Neuronal stem cell (in vitro differentiated cells): ENCODE data around the gene DNASE1L3.

Experiments
- DNase-seq: peaks from one replicate; pipeline ENCODE4 v3.0.0-alpha.2; 2013; ENCODE audit warnings: low spot score
- H2AFZ ChIP-seq: one replicate; pipeline ENCODE4 v1.6.1; 2013; ENCODE audit warnings: mild to moderate bottlenecking, low read length, inconsistent platforms
- H2AK5ac ChIP-seq: 2 replicates; pipeline ENCODE4 v1.6.1; 2013; ENCODE audit warnings: low read depth, mild to moderate bottlenecking, inconsistent platforms, low read length, moderate library complexity, mixed read lengths
- H2BK120ac ChIP-seq: 2 replicates; pipeline ENCODE4 v1.6.1; 2013; ENCODE audit warnings: low read depth, mild to moderate bottlenecking, inconsistent platforms, low read length, moderate library complexity, mixed read lengths
- H2BK12ac ChIP-seq: one replicate; pipeline ENCODE4 v1.6.1; 2013; ENCODE audit warnings: low read length, inconsistent platforms
- H2BK15ac ChIP-seq: 2 replicates; pipeline ENCODE4 v1.6.1; 2013; ENCODE audit warnings: mild to moderate bottlenecking, low read length, inconsistent platforms, mixed read lengths
- H2BK5ac ChIP-seq: one replicate; pipeline ENCODE4 v1.6.1; 2013; ENCODE audit warnings: inconsistent platforms, mild to moderate bottlenecking, low read length, moderate library complexity
- H3K14ac ChIP-seq: one replicate; pipeline ENCODE4 v1.6.1; 2013; ENCODE audit warnings: low read length, inconsistent platforms
- H3K18ac ChIP-seq: 2 replicates; pipeline ENCODE4 v1.6.1; 2013; ENCODE audit warnings: low read length, inconsistent platforms
- H3K23ac ChIP-seq: 2 replicates; pipeline ENCODE4 v1.6.1; 2013; ENCODE audit warnings: low read depth, mild to moderate bottlenecking, mixed read lengths, low read length, inconsistent platforms; ENCODE audit not compliant: poor library complexity
- H3K27ac ChIP-seq: replicated peaks from 3 replicates; pipeline ENCODE4 v1.5.1; 2013; ENCODE audit warnings: low read length, inconsistent platforms
- H3K27me3 ChIP-seq, 3 experiments: 2 replicates each; pipeline ENCODE4 v1.6.1; 2013; ENCODE audit warnings: low read length in 3 of 3, mild to moderate bottlenecking in 2 of 3, inconsistent platforms in 1 of 3, low read depth in 1 of 3, mixed read lengths in 1 of 3, moderate library complexity in 1 of 3; ENCODE audit not compliant: control insufficient read depth in 3 of 3, insufficient read depth in 3 of 3
- H3K36me3 ChIP-seq, 2 donors: replicated peaks in 1 of 2; 2 replicates each; pipeline ENCODE4 v1.6.1; 2013; ENCODE audit warnings: low read length in 2 of 2; ENCODE audit not compliant: control insufficient read depth in 2 of 2, insufficient read depth in 2 of 2
- H3K4ac ChIP-seq: 2 replicates; pipeline ENCODE4 v1.6.1; 2013; ENCODE audit warnings: inconsistent platforms, mild to moderate bottlenecking, low read length, moderate library complexity
- H3K4me1 ChIP-seq, 2 donors: 1 replicate in 1 of 2; 2 replicates in 1 of 2; pipeline ENCODE4 v1.6.1; 2013; ENCODE audit warnings: low read length in 2 of 2, low read depth in 1 of 2; ENCODE audit not compliant: control insufficient read depth in 2 of 2, insufficient read depth in 1 of 2
- H3K4me2 ChIP-seq: one replicate; pipeline ENCODE4 v1.6.1; 2013; ENCODE audit warnings: mild to moderate bottlenecking, low read length, inconsistent platforms; ENCODE audit not compliant: insufficient read depth, poor library complexity, severe bottlenecking
- H3K4me3 ChIP-seq, 2 donors: 2 replicates each; pipeline ENCODE4 v1.5.1; 2013; ENCODE audit warnings: low read length in 2 of 2, mild to moderate bottlenecking in 2 of 2, inconsistent platforms in 1 of 2, moderate library complexity in 1 of 2
- H3K79me1 ChIP-seq: one replicate; pipeline ENCODE4 v1.6.1; 2013; ENCODE audit warnings: low read depth, mild to moderate bottlenecking, inconsistent platforms, low read length, moderate library complexity
- H3K9ac ChIP-seq: one replicate; pipeline ENCODE4 v1.6.1; 2013; ENCODE audit warnings: mild to moderate bottlenecking, low read depth, low read length, inconsistent platforms; ENCODE audit not compliant: poor library complexity
- H3K9me3 ChIP-seq, 2 donors: replicated peaks in 1 of 2; 2 replicates each; pipeline versions ENCODE3 to v1.6.1; 2013; ENCODE audit warnings: low read length in 2 of 2, mild to moderate bottlenecking in 2 of 2, inconsistent platforms in 1 of 2, low read depth in 1 of 2, mixed read lengths in 1 of 2, moderate library complexity in 1 of 2; ENCODE audit not compliant: control insufficient read depth in 2 of 2, insufficient read depth in 1 of 2
- H4K8ac ChIP-seq: one replicate; pipeline ENCODE4 v1.6.1; 2013; ENCODE audit warnings: low read depth, mild to moderate bottlenecking, inconsistent platforms, low read length, moderate library complexity
- H4K91ac ChIP-seq: one replicate; pipeline ENCODE4 v1.6.1; 2013; ENCODE audit warnings: low read length, low read depth, mild to moderate bottlenecking, inconsistent platforms; ENCODE audit not compliant: poor library complexity
- WGBS, 2 donors: extraction: QIAGEN DNeasy Blood & Tissue Kit; methylation state at CpG; one replicate each; pipeline ENCODE4 v1.1.7; 2013; ENCODE audit warnings: missing lambda C conversion rate in 2 of 2, mixed read lengths in 1 of 2; ENCODE audit not compliant: insufficient read length in 2 of 2, insufficient replicate concordance in 1 of 2; ENCODE audit errors: extremely low coverage in 2 of 2; 5-methylcytosine and 5-hydroxymethylcytosine counted together

Gene DNASE1L3

GRCh38 chr3:58222161-58222724, 11.5 kb upstream of the DNASE1L3 start:
- no peaks in the 10 kb centered on the region for H3K9me3 ChIP-seq
- H3K4ac ChIP-seq, result no peak overlapping the region
- H2AFZ ChIP-seq, result no peak overlapping the region
- no peak overlapping the region for H3K9ac ChIP-seq
- no peak overlapping the region for H3K14ac ChIP-seq
- no peak overlapping the region for H2BK12ac ChIP-seq
- no peak overlapping the region for H4K8ac ChIP-seq
- H3K36me3 ChIP-seq, result no peaks in the 10 kb centered on the region
- no peak for DNase-seq
- no peak overlapping the region for H2BK15ac ChIP-seq
- no peak overlapping the region for H3K4me3 ChIP-seq
- H3K79me1 ChIP-seq, result no peaks in the 10 kb centered on the region
- H4K91ac ChIP-seq, result no peak overlapping the region
- H3K27me3 ChIP-seq, result peaks cover 0 to 47% (median 0%) of the 10 kb centered on the region in 3 experiments
- no peak overlapping the region for H3K18ac ChIP-seq
- WGBS, 2 donors, result no CpG with 5 or more reads among the region's 8 CpGs
- H3K4me1 ChIP-seq, result peaks cover 0 to 3% of the 10 kb centered on the region in 2 donors
- no peak overlapping the region for H3K23ac ChIP-seq
- H2BK120ac ChIP-seq, result no peak overlapping the region
- no peak overlapping the region for H2BK5ac ChIP-seq
- H2AK5ac ChIP-seq, result no peak overlapping the region
- no peak overlapping the region for H3K4me2 ChIP-seq
- H3K27ac ChIP-seq, result no peak overlapping the region

- no peak overlapping the region for H2AFZ ChIP-seq
- no peak overlapping the region for H2AK5ac ChIP-seq
- H3K18ac ChIP-seq, result no peak overlapping the region
- no peaks in the 10 kb centered on the region for H3K9me3 ChIP-seq
- no peak overlapping the region for H3K4me3 ChIP-seq
- no peak overlapping the region for H3K9ac ChIP-seq
- no peak overlapping the region for H2BK120ac ChIP-seq
- H2BK15ac ChIP-seq, result no peak overlapping the region
- H2BK5ac ChIP-seq, result no peak overlapping the region
- no peak overlapping the region for H4K8ac ChIP-seq
- H3K36me3 ChIP-seq, result no peaks in the 10 kb centered on the region
- no peak overlapping the region for H2BK12ac ChIP-seq
- H3K27ac ChIP-seq, result no peak overlapping the region
- no CpG with 5 or more reads among the region's 1 CpG for WGBS, 2 donors
- H3K14ac ChIP-seq, result no peak overlapping the region
- H3K79me1 ChIP-seq, result no peaks in the 10 kb centered on the region
- no peak for DNase-seq
- peaks cover 0 to 46% (median 7%) of the 10 kb centered on the region in 3 experiments for H3K27me3 ChIP-seq
- no peak overlapping the region for H3K4ac ChIP-seq
- no peak overlapping the region for H3K23ac ChIP-seq
- H3K4me2 ChIP-seq, result no peak overlapping the region
- H4K91ac ChIP-seq, result no peak overlapping the region
- peaks cover 0 to 8% of the 10 kb centered on the region in 2 donors for H3K4me1 ChIP-seq
Measured at GRCh38 chr3:58218904-58219303, 8.1 kb upstream of the DNASE1L3 start.

DNA sequence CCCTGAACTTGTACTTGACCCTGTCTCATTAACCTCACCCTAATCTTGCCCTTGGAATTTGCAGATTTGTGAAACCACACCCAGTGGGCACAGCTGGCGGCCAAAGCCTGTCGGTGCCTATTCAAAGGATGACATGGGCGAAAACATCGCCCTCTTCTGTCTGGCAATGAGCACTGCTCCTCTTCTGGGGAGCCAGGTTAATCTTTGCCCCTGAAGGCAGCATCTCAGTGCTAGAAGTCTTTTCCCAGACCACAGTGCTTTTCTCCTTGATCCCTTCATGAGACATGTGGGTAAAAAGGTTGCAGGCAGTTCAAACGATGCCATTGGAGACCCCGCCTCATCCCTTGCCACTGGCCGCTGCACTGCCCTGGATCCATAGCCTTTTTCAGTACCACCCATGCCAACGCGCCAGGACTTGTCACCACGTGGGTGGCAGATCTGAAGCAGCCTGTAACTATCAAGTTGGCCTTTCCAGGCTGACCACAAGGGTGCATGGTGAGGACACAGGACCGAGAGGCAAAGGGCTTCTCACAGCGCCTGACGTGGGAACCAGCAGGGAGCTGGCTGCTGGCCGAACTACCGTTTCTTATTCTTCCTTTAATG, 6.5 kb upstream of the DNASE1L3 start:
- Histone ChIP-seq H2BK120ac (no peak overlapping the region), H3K23ac (no peak overlapping the region), H2BK5ac (no peak overlapping the region), H3K36me3 (no peaks in the 10 kb centered on the region), H4K8ac (no peak overlapping the region), H3K9me3 (no peaks in the 10 kb centered on the region), H3K27ac (no peak overlapping the region), H2AK5ac (no peak overlapping the region), H3K4ac (no peak overlapping the region), H3K79me1 (no peaks in the 10 kb centered on the region), H3K18ac (peak overlapping the region; percentile 72), H3K27me3 (peaks cover 0 to 41% (median 7%) of the 10 kb centered on the region in 3 experiments), H3K4me3 (no peak overlapping the region), H3K9ac (no peak overlapping the region), H3K4me2 (no peak overlapping the region), H2AFZ (no peak overlapping the region), H3K4me1 (peaks cover 0 to 8% of the 10 kb centered on the region in 2 donors), H2BK15ac (no peak overlapping the region), H4K91ac (no peak overlapping the region), H2BK12ac (no peak overlapping the region), H3K14ac (peak overlapping the region; percentile 44)
- DNase-seq, result peak; percentile 75
- no CpG with 5 or more reads among the region's 15 CpGs for WGBS, 2 donors

DNA sequence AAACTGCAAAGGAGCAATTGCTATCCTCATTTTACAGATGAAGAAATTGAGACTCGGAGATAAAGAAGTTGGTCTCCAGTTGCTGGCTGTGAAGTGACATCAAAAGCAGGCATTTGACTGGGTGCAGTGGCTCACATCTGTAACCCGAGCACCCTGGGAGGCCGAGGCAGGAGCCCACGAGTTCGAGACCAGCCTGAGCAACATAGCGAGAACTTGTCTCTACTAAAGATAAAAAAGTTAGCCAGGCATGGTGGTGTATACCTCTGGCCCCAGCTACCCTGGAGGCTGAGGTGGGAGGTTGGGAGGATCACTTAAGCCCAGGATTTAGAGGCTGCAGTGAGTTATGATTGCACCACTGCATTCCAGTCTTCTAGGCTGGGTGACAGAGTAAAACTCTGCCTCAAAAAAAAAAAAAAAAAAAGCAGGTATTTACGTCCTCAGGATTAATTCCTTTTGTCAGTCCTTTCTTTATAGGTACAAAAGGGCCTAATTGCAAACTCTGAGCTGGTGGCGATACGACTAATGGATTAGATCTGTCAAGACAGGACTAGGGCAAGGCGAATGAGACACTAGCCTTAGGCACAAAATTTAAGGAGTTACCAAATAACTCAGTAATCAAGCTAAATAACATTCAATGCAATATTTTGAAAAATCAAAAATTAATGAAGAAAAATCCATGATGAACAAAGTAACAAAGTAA, 5.9 kb upstream of the DNASE1L3 start:
- Histone ChIP-seq H3K27me3 (peaks cover 0 to 37% (median 7%) of the 10 kb centered on the region in 3 experiments), H4K91ac (no peak overlapping the region), H3K27ac (no peak overlapping the region), H2AFZ (no peak overlapping the region), H4K8ac (no peak overlapping the region), H3K4ac (no peak overlapping the region), H3K4me2 (no peak overlapping the region), H2AK5ac (no peak overlapping the region), H2BK15ac (no peak overlapping the region), H3K79me1 (no peaks in the 10 kb centered on the region), H3K9ac (no peak overlapping the region), H3K23ac (no peak overlapping the region), H2BK5ac (no peak overlapping the region), H3K9me3 (no peaks in the 10 kb centered on the region), H3K4me3 (no peak overlapping the region), H3K4me1 (peaks cover 0 to 8% of the 10 kb centered on the region in 2 donors), H3K36me3 (no peaks in the 10 kb centered on the region), H2BK120ac (no peak overlapping the region), H3K14ac (no peak overlapping the region), H3K18ac (no peak overlapping the region), H2BK12ac (no peak overlapping the region)
- WGBS, 2 donors, result no CpG with 5 or more reads among the region's 10 CpGs
- DNase-seq, result peak; percentile 23
